GM21360 (cell line): Measurements from ENCODE around the gene SLC25A24.
"Not testable (repeated sequence)": the region's sequence is repeated elsewhere in the genome, so short reads cannot be mapped to it uniquely, and the experiment has no call there.

Source experiments
- ATAC-seq: cut with Tn5 transposase; IDR thresholded peaks from one replicate; pipeline ENCODE4 v1.9.1; 2021; ENCODE audit warnings: mild to moderate bottlenecking, moderate library complexity; ENCODE audit not compliant: unreplicated experiment

Gene SLC25A24

DNA sequence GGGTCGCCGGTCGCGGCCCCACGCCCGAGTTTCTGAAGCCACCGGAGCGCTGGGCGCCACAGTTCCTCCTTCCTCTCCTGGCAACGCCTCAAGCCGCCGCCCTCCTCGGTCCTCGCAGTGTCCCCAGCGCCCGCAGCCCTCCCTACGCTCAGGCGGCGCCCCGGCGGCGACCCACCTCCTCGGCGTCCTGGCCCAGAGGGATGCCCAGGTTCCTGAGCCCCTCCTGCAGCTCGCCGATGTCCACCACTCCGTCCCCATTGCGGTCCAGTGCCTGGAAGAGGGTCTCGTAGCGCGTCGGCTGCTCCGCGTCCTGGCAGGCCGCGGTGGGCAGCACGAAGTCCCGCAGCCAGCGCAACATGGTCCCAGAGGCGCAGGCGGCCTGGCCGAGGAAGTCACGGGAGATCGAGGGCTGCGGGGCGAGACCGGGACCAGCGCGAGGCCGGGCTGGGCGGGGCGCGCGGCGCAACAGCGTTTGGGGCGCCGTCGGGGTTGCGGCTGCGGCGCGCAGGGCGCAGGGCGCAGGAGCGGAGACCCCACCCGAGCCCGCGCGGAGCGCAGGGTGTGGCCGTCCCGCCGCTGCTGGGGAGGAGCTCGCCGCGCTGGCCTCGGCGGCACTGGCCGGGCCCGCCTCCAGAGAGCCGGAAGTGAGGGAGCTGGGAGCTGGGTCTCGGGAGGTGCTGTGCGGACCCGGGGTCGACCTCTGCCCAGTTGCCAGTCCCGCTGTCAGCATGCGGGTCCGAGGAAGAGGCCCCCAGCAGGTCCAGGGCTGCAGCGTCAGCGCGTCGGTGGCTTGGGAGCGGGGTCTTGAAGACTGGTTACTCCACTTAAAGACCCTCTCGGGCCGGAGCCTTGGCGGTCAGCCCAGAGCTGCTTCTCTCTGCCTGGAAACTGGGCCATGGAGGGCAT, at the start of gene SLC25A24:
Gene SLC25A24, minus strand, starts transcription at position 563 of the 906 bp plus-strand sequence. Its CDS starts 205 bp downstream, at position 358.
- ATAC-seq, result peak; percentile 90

- not testable (repeated sequence) for ATAC-seq
Measured at GRCh38 chr1:108243976-108244375, 43.8 kb upstream of the SLC25A24 start, which contains the start of gene NBPF4. NBPF4 (minus strand) TSS chr1:108244076; CDS start chr1:108243761, 315 bp downstream.

- not testable (repeated sequence) for ATAC-seq
Measured at GRCh38 chr1:108239426-108239825, 39.3 kb upstream of the SLC25A24 start.

GRCh38 chr1:108235308-108235707, 35.2 kb upstream of the SLC25A24 start:
- ATAC-seq, result not testable (repeated sequence)

DNA sequence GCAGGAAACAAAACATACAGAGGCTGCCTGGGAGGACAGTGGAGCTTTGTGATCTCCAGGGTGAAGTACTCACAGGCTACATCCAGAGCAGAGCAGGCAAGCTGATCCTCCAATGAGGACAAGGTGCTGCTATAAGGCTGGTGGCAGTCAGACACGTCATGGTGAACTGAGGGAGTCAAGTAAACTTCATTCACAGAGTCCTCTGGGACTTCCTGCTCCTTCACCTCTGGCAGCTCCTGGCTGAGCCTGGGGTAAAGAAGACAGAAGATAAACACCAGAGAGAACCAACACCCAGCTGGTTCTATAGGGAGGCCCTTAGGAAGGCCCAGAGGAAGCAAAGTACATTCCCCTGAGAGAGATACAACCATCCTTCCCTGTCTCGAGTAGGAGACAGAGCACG, 32.0 kb upstream of the SLC25A24 start:
- not testable (repeated sequence) for ATAC-seq

- ATAC-seq, result not testable (repeated sequence)
Measured at GRCh38 chr1:108229976-108230375, 29.8 kb upstream of the SLC25A24 start.

GRCh38 chr1:108227772-108228171, 27.6 kb upstream of the SLC25A24 start:
- ATAC-seq, result not testable (repeated sequence)

- ATAC-seq, result not testable (repeated sequence)
Measured at GRCh38 chr1:108226855-108227254, 26.7 kb upstream of the SLC25A24 start.

- not testable (repeated sequence) for ATAC-seq
Measured at GRCh38 chr1:108223226-108223625, 23.1 kb upstream of the SLC25A24 start.

GRCh38 chr1:108217515-108218174, 17.5 kb upstream of the SLC25A24 start:
- not testable (repeated sequence) for ATAC-seq

- not testable (repeated sequence) for ATAC-seq
Measured at GRCh38 chr1:108217007-108217406, 16.9 kb upstream of the SLC25A24 start.

DNA sequence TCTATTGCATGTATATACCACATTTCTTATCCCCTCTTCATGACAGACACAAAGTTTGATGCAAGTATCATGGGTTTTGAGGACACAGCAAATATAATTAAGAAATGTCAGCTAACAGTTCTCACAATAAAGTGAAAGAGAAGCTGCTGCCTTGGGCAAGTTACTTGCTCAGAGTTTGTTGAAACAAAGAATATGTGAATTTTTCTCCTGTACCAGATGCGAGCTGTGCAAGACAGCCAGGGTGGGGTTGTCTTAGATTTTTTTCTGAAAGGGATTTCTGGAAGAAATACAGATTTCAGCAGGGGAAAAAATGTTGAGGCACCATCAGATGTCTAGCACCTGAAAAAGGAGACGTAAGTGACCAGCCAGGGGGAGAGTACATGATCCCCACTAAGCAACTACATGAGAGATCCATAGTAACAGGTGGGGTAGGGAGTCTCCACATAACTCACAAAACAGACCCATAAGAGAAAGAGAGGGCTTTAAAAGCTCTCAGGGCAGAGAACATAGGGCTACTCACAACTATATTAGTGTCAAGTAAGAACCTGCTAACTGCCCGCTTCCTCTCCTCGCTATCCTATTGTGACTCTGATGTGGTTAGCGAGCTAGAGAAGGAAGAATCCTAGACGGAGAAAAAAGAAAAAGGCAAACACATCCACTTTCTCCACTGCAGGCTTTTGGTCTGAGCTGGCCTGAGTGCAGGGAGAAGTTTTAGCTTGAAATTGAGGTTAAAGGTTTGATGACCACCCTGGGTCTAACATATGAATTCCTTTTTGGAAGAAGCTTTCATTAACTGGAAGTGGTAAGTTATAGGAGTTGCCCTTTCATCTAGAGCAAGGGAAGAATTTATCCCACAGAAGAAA, 16.1 kb upstream of the SLC25A24 start:
- ATAC-seq, result not testable (repeated sequence)

DNA sequence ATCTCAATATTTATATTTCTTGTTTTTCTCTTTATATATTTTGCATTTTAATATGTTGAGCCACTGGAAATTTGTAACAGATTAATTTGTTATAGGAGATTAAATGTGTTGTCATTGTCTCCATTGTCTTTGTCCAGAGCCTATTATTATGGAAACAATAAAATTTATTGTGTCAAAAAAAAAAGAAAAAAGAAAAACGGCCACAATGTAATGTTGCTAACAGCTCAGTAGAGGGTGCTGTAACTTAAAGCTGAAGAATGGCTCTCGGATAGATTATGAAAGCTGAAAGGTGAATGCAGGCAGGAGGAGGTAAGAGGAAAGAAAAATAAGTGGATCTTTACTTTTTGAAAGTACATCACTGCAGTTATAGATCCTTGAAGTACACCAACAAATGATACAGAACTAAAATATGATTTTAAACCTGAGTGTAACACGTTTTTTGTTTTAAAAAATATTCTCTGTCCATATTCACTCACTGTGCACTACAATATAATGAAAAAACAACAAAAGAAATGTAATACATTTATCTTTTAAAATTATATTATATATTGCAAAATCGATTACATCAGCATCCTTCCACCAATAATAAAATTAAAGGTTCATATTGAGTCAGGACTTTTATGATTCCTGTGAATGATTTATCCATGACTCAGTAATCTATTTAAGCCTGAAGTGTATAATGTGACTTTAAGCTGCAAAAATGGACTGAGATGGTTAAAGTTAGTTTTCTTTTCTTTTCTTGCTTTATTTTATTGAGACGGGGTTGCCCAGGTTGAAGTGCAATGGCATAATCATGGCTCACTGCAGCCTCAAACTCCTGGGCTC, 14.7 kb upstream of the SLC25A24 start:
- peak; percentile 55 for ATAC-seq

- no peak for ATAC-seq
Measured at GRCh38 chr1:108211014-108211413, 10.9 kb upstream of the SLC25A24 start.

DNA sequence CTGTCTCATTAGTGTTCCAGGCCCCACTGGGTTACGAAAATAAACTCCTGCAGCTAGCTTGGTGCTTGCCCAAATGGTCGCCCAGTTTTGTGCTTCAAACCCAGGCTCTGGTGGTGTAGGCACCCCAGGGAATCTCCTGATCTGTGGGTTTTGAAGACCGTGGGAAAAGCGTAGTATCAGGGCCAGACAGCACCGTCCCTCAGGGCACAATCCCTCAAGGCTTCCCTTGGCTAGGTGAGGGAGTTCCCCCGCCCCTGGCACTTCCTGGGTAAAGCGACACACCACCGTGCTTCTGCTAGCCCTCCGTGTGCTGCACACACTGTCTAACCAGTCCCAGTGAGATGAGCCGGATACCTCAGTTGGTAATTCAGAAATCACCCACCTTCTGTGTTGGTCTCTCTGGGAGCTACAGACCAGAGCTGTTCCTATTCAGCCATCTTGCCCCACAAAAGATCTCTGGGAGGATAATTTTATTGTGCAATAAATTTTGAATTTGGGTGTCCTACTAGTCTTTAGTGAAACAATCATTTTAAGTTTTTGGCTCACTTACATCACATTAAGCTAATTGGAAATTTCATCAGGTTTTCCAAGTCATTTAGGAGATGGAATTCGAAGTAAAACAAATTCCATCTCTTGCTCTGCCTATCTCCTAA, 9.4 kb upstream of the SLC25A24 start:
- ATAC-seq, result no peak

- ATAC-seq, result no peak
Measured at GRCh38 chr1:108208724-108209446, 8.7 kb upstream of the SLC25A24 start.

GRCh38 chr1:108203582-108203981, 3.4 kb upstream of the SLC25A24 start:
- not testable (repeated sequence) for ATAC-seq

- ATAC-seq, result no peak
Measured at GRCh38 chr1:108201687-108202086, 1.5 kb upstream of the SLC25A24 start.

DNA sequence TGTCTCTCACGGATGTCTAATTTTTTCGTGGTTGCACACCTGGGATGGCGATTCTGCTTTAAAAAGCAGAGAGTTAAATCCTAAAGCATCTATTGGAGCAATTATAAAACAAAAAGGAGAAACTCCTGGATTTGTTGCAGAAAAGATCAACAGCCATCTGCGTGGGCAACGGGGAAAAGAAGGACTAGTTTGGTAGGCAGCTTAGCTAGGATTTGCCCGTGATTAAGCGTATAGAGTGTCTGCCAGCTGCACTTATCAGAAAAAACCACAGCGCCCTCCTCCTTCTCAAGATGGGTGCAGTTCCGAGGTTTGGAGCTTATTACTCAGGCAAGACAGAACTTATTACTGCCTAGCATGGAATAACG, 526 bp upstream of the SLC25A24 start:
- ATAC-seq, result no peak
